Measurements from ENCODE around the gene WWP2.

WWP2 gene

DNA sequence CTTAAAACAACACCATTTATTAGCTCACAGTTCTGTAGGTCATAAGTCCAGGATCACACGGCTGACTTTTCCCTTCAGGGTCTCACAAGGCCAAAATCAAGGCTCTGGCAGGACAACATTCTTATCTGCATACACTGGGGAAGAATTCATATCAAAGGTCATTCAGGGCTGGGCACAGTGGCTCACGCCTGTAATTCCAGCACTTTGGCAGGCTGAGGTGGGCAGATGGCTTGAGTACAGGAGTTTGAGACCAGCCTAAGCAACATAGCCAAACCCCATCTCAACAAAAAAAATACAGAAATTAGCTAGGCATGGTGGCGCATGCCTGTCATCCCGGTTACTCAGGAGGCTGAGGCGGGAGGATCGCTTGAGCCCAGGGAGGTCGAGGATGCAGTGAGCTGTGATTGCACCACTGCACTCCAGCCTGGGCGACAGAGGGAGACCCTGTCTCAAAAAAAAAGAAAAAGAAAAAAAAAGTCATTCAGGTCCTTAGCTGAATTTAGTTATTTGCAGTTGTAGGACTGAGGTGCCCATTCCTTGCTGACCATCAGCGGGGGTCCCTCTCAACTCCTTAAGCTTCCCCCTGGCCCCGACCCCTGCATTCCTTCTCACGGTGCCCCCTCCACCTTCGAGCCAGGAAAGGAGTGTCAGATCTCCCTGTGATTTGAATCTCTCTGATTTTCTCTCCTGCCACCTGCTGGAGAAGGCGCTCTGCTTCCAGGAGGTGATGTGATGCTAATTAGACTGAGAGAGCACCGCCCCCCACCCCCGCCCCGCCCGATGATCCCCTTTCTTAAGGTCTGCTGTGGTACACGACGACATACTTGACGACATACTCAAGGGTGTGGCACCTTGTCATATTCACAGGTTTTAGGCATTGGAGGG is 97.2 kb downstream of the WWP2 start:
- no peak for DNase-seq (ENCODE audit: low read depth)

DNA sequence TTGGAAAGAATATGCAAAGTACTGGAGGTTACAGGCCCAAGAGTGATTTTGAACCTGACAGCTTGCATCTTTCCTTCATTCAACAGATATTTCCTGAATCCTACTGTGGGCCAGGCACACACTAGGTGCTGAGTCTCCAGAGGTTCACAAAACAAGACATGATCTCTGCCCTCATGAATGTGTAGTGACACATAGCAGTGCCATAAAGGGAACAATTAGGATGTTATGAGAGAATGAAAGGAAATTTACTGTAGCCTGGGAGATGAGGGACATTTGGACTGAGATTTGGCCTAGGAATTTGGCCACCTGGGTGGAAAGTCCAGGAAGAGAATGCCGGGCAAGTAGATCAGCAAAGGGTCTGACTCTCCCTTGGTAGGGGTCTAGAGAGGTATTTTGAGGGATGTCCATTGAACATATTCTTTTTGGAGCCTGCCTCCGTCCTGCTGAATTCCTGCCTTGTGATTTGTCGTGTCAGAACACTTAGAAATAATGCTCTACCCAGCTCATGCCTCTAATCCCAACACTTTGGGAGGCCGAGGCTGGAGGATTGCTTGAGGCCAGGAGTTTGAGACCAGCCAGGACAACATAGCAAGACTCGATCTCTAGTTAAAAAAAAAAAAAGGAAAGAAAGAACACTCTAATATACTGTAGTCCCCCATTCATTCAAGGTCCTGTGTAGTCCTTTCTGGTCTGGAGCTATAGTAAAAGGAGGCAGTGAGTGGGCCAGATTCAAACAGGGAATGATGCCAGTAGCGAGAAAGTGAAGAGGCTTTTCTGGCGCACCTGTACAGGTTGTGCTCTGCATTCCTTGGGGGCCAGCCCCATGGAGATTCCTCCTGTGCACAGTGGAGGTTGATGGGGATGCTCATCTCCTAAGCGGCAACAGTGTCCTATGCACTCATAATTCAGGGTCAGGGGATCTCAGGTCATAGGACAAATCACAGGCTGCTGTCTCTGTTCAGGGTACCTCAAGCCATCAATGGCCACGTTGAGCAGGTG is 98.4 kb downstream of the WWP2 start:
- no peak for DNase-seq (ENCODE audit: low read depth)

DNA sequence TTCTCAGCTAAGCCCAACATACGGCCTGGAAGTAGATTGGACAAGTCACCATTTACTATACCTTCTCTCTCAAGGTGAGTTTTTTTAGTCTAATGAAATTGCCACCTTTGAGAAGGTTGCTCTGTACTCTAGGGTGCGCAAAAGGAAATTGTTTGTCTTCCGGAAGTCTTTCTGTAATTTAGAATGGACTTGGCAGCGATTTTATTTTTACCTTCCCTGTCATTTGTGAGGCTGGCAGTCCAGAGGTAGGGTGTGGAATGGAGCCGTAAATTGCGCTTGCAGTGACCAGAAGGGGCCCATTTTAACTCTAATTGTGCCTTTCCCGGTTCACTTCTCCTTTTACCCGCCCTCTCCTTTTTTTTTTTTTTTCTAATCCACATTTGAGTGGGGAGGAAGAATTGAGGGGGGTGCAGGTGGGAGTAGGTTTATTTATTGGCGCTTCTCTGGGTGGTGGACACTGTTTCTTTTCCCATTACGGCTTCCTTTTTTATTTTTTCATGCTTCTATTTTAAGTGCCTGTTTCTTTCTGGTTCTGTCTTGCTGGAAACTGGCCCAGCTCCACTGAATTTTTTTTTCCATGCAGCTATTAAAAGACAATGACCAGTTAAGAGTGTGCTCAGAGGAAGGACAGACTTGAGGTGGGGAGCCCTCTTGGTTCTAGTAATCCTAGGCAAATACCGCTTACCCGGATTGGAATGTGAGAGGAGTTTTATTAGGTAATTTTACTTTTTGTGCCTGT is 99.3 kb downstream of the WWP2 start:
- no peak for DNase-seq (ENCODE audit: low read depth)

DNA sequence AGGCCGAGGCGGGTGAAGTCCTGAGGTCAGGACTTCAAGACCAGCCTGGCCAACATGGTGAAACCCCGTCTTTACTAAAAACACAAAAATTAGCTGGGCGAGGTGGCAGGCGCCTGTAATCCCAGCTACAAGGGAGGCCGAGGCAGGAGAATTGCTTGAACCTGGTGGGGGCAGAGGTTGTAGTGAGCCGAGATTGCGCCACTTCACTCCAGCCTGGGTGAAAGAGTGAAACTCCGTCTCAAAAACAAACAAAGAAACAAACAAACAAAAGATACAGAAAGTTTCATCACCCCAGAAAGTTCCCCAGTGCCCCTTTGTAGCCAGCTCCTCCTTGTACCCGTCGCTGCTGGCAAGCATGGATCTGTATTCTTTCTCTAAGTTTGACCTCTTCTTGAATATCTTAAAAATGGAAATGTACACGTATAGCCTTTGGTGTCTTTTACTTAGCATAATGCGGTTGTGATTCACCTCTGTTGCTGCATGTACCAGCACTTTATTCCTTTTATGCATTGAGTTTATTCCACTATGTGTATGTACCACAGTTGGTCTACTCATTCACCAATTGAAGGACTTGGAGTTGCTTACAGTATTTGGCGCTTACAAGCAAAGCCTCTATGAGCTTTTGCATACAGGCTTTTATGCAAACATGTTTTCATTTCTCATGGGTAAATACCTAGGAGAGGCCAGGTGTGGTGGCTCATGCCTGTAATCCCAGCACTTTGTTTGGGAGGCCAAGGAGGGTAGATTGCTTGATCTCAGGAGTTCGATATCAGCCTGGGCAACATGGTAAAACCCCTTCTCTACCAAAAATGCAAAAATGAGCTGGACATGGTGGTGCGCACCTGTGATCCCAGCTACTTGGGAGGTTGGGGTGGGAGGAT is 101.5 kb downstream of the WWP2 start:
- no peak for DNase-seq (ENCODE audit: low read depth)

DNA sequence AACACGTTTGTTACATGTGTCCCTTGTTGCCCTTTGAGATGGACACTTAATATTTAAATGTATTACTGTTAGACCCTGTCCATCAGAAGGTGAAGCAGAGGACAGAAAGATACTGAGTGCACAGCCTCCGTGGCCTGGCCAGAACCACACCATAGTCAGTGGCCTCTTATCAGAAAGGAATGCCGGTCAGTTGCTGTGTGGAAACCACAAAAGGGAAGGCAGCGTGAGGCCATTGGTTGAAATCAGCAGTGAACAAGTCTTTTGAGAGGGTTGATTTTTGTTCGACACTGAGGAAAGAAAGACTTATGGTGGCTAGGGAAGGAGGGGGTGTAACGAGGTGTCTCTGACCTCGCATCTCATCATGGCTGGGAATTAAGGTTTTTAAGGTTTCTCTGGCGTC is 103.6 kb downstream of the WWP2 start:
- peak; percentile 56 for DNase-seq (ENCODE audit: low read depth)

DNA sequence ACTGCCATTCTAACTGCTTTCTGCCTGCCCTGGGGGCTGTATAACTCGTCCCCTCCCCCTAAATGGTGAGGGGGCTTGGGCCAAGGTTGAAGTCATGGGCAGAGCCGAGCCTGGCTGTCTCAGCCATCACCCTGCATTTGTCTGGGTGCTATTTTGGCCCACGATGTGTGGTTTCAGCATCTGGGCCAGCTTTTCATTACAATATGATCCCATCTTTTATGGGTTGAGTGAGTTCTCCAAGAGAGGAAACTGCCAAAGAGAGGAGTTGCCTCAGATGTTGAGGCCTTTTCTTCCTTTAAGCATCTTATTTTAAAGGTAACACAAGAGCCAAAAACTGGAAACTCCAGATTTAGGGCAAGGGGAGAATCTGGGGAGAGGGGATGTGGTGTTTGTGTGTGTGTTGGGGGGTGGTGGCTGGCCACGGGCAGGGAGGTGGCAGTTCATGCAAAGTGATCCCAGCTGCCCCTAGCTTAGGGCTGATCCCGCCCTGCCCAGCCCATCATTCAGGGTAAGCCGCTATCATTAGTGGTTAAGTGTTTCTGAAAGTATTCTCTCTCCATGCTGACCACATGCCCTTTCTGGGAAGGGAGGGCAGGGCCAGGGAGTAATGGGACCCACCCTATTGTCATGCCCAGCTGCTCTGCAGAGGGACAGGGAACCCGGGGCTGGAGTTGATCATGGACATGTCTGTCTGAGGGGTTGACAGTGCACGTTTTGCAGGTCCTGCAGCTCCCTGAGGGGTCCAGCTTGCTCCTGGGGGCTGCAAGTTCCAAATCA is 105.8 kb downstream of the WWP2 start:
- no peak for DNase-seq (ENCODE audit: low read depth)

DNA sequence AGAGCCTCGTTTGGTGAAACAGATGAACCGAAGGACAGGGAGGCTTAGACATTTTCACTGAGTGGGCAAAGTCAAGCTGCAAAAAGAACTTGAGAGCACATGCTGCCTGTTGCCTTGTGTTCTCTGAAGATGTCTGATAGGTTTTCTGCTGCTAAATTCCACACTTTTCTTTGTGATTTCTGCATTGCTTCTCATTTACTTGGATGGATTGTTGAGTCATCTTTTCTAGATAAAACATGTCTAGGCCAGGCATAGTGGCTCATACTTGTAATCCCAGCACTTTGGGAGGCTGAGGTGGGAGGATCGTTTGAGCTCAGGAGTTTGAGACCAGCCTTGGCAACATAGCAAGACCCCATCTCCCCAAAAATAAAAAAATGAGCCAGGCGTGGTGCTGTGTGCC is 108.6 kb downstream of the WWP2 start:
- no peak for DNase-seq (ENCODE audit: low read depth)

DNA sequence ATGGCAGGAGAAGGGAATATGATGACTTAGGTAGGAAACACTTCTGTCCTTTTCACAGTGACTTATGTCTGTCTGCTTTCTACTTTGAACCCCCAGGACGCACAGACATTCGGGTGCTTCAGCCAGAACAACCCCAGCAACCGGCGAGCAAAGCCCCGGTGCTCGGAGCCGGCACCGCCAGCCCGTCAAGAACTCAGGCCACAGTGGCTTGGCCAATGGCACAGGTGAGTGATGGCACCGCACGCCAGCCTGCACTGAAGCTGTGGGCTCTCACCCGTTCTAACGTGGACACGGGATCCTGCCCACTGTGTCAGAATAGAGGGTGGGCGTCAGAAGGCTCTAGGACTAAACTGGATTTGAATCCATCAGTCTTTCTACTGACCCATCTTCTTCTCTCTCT is 109.6 kb downstream of the WWP2 start:
- no peak for DNase-seq (ENCODE audit: low read depth)

DNA sequence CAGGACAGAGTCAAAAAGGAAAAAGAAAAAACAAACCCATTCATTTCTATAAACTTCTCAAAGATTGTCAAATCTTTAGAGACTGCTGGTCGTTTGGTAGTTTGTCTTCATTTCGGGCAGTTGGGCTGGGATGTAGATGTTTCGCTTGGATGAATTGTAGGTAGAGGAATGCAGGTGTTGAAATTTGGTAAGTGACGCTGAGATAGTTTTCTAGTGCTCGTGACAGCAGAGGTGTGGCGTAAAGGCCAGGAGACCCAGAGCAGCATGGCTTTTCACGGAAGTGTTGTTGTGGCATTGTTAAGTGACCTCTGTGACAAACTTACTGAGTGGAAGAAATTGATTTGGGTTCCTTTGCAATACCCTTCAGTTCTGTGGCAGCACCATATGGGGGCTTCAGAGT is 110.8 kb downstream of the WWP2 start:
- DNase-seq (ENCODE audit: low read depth): no peak

DNA sequence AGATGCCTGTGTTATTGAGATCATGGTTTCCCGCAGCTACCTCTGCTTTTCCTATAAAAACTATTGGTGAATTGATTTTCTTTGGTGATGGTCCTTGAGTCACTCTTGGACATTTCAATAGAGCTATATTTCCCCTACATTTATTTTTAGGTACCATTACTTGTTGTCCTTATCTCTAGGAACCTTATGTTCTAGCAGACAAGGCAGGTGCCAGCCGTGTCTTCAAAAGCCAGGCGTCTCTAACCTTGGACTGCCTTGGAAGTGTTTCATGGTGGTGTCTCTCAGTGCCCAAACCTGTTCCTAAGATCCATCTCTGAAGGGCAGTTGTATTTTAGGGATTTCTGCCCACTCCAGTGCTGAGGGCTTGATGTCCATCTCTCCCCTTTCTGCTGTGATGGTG is 111.7 kb downstream of the WWP2 start:
- no peak for DNase-seq (ENCODE audit: low read depth)

DNA sequence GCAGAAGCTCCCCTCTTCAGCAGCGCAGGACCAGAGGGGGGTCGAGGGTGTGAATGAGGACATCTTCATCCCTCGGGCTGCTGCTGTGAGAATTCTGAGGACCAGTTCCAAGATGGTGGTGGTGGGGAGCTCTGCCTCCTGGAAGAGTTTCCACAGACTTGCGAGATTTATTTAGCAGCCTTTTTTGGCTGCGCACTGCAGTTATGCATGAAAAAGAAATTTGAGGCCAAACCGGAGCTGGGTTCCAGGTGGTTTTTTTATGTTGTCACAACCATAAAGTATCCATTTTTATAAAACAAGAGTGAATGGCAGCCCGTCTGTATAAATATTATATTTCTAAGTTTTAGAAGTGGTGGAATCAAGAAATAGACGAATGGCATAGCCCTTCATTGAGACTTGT is 112.1 kb downstream of the WWP2 start:
- no peak for DNase-seq (ENCODE audit: low read depth)

DNA sequence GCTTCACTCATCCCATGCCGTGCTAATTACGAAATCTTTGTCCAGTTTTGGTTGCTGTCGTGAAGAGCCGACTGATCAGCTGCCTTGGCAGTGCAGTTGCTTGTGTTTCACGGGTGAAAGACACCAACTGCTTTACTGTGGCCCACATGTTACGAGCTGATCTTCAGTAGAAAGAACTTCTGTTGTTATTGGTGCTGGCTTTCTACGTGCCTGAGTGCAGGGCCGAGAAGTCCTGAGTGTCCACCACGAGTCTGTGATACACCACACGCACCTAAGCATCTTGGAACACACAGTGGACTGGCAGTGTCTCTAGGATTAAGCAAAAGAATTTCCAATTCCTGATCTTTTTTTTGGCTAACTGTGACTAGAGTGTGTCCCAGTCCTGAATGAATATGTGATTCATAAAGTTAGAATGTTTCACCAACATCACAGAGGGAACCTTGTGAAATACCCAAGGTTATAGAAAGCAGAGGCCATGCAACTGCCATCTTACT is 118.6 kb downstream of the WWP2 start:
- no peak for DNase-seq (ENCODE audit: low read depth)

DNA sequence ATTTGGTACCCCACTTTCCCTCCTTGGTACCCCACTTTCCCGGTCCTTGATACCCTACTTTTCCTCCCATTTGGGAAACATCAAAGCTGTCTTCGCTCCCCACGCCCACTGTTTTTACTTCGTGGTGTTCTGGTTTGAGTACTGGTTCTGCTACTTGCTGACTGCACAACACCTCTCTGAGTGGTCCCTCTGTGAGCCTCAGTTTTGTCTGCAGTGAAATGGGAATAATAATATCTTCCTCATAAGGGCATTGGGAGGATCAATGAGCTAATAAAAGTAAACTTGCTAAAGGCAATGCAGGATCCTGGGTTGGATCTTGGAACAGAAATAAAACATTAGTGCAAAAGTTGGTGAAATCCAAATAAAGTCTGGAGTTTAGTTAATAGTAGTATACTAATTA is 119.0 kb downstream of the WWP2 start:
- no peak for DNase-seq (ENCODE audit: low read depth)

DNA sequence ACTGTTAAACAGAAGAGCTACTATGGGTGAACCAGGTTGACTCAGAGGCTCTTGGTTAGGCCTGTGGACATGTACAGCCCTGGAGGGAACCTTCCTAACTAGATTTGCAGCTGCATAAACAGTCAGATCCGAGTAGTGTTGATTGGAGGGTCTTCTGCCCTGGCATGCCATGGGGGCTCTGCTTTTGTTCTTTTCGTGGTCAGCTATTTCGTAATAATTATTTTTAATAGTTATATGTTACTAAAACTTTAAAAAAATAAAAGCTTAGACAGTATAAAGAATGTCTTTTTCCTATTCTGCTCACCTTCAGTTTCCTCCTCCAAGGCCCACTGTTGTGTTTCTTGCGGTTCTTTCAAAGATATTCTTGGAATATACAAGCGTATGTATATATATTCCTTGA is 121.6 kb downstream of the WWP2 start:
- no peak for DNase-seq (ENCODE audit: low read depth)

DNA sequence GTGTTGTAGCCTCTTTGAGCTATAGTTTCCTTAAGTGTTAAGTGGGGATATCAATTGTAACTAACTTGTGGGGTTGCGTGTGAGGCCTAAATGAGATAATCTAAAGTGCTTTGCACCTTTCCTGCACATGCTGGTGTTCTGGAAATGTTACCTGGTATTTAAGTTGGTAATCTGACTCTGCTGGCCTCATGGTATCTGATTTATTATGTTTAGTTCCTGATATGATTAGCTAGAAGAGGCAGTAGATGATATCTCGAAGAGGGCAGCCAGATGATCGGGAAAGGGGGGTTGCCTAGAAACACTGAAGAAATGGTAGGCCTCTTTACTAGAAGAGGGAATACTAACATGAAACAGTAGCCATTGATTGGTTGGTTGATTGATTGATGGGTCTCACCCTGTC is 123.6 kb downstream of the WWP2 start:
- no peak for DNase-seq (ENCODE audit: low read depth)

DNA sequence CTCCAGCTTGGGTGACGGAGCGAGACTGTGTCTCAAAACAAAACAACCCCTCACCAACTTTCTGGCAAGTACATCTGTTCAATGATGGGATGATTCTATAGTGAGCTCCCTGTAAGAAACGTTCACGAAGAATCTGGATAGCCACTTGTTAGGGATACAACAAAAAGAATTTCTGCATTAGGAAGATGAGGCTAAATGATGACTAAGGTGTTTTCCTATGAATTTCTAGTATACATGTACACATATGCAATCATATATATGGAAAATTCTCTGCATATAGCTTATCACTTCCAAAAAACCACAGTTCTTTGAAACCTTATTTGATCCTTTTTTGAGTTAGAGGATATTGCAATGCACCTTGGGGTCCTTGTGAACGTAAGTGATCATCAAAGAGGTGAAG is 124.6 kb downstream of the WWP2 start:
- DNase-seq (ENCODE audit: low read depth): no peak

DNA sequence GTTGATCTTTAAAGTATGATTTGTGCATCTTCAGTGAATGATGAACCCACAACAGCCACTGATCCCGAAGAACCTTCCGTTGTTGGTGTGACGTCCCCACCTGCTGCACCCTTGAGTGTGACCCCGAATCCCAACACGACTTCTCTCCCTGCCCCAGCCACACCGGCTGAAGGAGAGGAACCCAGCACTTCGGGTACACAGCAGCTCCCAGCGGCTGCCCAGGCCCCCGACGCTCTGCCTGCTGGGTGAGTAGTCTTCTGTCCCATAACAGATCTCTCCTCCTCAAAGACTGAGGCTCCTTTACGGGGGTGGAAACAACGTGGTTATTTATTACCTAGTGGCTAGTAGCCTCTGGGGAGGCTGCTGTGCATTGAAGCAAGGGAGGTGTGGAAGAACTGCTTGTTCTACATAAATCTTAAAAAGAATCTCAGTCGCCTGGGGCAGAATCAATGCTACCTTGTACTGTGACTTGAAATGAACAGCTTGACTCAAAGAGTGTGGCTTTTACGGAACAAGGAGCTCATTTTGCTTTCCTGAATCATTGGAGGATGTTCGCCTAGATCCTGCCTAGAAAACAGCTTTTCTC is 126.0 kb downstream of the WWP2 start:
- no peak for DNase-seq (ENCODE audit: low read depth)

DNA sequence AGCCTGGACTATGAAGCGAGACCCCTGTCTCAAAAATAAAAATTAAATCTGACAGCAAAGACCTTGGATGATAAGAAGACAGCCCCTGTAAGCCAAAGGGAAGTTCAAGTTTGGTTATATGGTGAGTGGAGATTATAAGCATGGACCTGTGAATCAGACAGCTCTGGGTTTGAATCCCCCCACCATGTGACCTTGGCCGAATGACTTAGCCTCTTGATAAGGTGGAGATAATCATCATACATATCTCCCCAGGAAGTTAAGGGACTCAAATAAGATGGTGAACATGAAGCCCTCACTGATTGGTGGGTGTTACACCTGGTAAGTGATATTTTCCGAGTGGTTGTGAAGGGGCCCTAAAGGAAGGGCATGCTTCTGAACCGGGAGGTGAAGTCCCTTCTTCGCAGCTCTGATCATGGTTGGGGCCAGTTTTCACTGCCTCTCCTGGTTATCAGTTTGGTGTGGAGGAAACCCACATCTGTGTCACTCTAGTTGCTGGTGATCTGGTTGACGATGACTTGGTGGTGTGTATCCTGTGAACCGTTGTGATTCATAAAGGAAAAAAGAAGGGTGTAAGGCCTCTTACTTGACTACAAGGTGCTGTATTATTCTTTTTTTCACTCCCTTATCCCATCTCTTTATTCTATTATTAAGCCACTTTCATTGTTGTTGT is 127.3 kb downstream of the WWP2 start:
- no peak for DNase-seq (ENCODE audit: low read depth)

DNA sequence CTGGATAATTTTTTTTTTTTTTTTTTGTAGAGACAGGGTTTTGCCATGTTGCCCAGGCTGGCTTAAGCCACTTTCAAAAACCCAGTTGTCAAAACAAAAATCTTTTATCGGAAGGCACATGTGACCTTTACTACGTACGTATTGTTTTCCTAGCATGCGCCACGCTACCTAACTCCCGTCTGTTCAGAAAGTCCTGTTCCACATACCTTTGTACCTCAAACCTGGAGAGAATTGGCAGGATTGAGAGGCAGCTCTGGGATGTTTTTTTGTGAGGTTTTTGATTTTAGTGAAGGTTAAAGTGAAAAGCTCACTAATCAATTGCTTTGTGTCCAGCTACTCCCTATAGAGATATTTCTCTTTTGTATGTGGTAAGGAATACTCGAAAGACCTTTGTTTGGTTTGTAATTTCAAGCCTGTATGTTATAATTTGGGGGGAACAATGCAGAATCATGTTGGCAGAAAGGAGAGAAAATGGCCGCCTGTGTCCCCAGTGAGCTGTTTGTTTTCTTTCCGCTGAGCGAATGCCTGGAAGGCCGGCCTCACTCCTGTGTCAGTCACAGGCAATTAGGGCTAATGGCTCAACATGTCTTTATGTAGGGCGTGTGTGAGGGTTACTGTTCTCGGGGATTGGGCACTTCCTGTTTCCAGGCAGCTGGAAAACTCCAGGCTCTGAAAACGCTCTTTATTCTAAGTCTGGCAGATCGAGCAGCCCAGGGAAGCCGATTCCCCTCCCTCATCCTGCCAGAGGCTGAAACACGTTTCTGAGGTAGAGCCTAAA is 128.2 kb downstream of the WWP2 start:
- no peak for DNase-seq (ENCODE audit: low read depth)

Data from CMK (cell line).